ENCODE data around the gene CLEC3B. TPM values are rescaled to one million over a fixed set of nuclear protein-coding genes. Genes with fewer than 3 reads are reported as not detected.

Gene CLEC3B
- total and polyA plus RNA-seq, 2 donors (not counting 3 experiments of a cell fraction or from before 2014, with no cell fraction given), result 1.8 TPM; not detected in 1

- dilution Hi-C loops (cut with MboI; ENCODE audit: extremely low pct_ligation_motif_present, low sequenced_read_pairs), result no loop called here
- FAIRE-seq (no peak), DNase-seq (ENCODE audit: low read depth, low spot score) (peak; percentile 38)
- H3K4me3 ChIP-seq (replicated peaks in 1 of 3; ENCODE audit: insufficient read depth in 1 of 3, low read depth in 1 of 3, low read length in 3 of 3), result no peak overlapping the region
- H3K4me1 ChIP-seq (ENCODE audit: control insufficient read depth, extremely low read depth, insufficient read depth, low read length), result peaks cover 2% of the 10 kb centered on the region
- TF ChIP-seq GATA2 (IDR thresholded peaks at IDR 0.05; ENCODE audit: insufficient read depth, insufficient read length, low read depth, low read length) (no peak), MAX (IDR thresholded peaks at IDR 0.05; ENCODE audit: insufficient read depth, insufficient read length) (no peak), EZH2 (IDR thresholded peaks at IDR 0.05; ENCODE audit: borderline replicate concordance, low read depth, low read length, severe bottlenecking) (no peak), JUN (IDR thresholded peaks at IDR 0.05; ENCODE audit: borderline replicate concordance, insufficient read depth, insufficient read length, low read depth) (no peak), FOS (IDR thresholded peaks at IDR 0.05; ENCODE audit: borderline replicate concordance, insufficient read depth, low read length) (no peak), MYC (IDR thresholded peaks at IDR 0.05; ENCODE audit: low read depth, low read length) (no peak), POLR2A (IDR thresholded peaks at IDR 0.05; ENCODE audit: low read depth, low read length) (no peak), POLR2AphosphoS5 (IDR thresholded peaks at IDR 0.05; ENCODE audit: insufficient read depth, low read depth, low read length) (no peak)
- TF ChIP-seq, protein P1, sequence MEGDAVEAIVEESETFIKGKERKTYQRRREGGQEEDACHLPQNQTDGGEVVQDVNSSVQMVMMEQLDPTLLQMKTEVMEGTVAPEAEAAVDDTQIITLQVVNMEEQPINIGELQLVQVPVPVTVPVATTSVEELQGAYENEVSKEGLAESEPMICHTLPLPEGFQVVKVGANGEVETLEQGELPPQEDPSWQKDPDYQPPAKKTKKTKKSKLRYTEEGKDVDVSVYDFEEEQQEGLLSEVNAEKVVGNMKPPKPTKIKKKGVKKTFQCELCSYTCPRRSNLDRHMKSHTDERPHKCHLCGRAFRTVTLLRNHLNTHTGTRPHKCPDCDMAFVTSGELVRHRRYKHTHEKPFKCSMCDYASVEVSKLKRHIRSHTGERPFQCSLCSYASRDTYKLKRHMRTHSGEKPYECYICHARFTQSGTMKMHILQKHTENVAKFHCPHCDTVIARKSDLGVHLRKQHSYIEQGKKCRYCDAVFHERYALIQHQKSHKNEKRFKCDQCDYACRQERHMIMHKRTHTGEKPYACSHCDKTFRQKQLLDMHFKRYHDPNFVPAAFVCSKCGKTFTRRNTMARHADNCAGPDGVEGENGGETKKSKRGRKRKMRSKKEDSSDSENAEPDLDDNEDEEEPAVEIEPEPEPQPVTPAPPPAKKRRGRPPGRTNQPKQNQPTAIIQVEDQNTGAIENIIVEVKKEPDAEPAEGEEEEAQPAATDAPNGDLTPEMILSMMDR (IDR thresholded peaks at IDR 0.05; ENCODE audit: extremely low read depth in 1 of 2, insufficient read depth in 1 of 2, low read depth in 1 of 2, low read length in 2 of 2), result no peak
- H3K4me2 ChIP-seq (ENCODE audit: insufficient read depth, low read length), result no peak overlapping the region
- H3K9me3 ChIP-seq (replicated peaks; ENCODE audit: control insufficient read depth, insufficient read depth, low read length), result no peaks in the 10 kb centered on the region
- H3K27me3 ChIP-seq (ENCODE audit: control insufficient read depth in 2 of 2, insufficient read depth in 2 of 2, low read length in 2 of 2), result peaks cover 0 to 2% of the 10 kb centered on the region in 2 experiments
- H3K79me2 ChIP-seq (ENCODE audit: control insufficient read depth, insufficient read depth, low read length), result no peaks in the 10 kb centered on the region
- no TSS peak for BruUV-seq (replicated peaks)
- H3K9me1 ChIP-seq (replicated peaks; ENCODE audit: control insufficient read depth, extremely low read depth, insufficient read depth, low read length), result no peaks in the 10 kb centered on the region
- H3K36me3 ChIP-seq (ENCODE audit: control insufficient read depth in 2 of 2, extremely low read depth in 1 of 2, insufficient read depth in 2 of 2, low read length in 2 of 2), result no peaks in the 10 kb centered on the region
- H2AFZ ChIP-seq (ENCODE audit: low read depth, low read length), result no peak overlapping the region
- no peak overlapping the region for H3K27ac ChIP-seq (ENCODE audit: insufficient read depth, low read depth, low read length)
- POLR2A ChIA-PET, result no interaction called here
- no peak overlapping the region for H3K9ac ChIP-seq (replicated peaks; ENCODE audit: extremely low read depth, insufficient read depth, low read length)
- CTCF ChIA-PET, result interaction anchor here (1.3 kb wide), 2 partner anchors 16 to 129 kb away, joined by 4 to 6 read pairs; no protein-coding TSS in a partner anchor
- H4K20me1 ChIP-seq (replicated peaks; ENCODE audit: control insufficient read depth, extremely low read depth, insufficient read depth, low read length), result no peaks in the 10 kb centered on the region
- intact Hi-C loops (cut with micrococcal nuclease), result no loop called here
Observed at GRCh38 chr3:45082142-45082538, 56.0 kb downstream of the CLEC3B start.
